ENCODE results near the gene CUL5. TPM values are rescaled to one million over a fixed set of nuclear protein-coding genes. Genes with fewer than 3 reads are reported as not detected.

The CUL5 gene
- total RNA-seq, 1 experiment from 2014 or later = 75.4 TPM

GRCh38 chr11:108069947-108070346, 61.2 kb downstream of the CUL5 start:
- H3K4me3 Mint-ChIP-seq (ENCODE audit: unreplicated experiment) = no peak overlapping the region
- ChIA-PET CTCF (no interaction called here), POLR2A (no interaction called here)
- BruUV-seq (replicated peaks) = no TSS peak
- Histone ChIP-seq H3K27me3 (replicated peaks; ENCODE audit: control insufficient read depth, insufficient read depth, low read length) (no peaks in the 10 kb centered on the region), H3K4me1 (no peaks in the 10 kb centered on the region), H3K4me3 (ENCODE audit: low read depth, low read length) (no peak overlapping the region), H3K36me3 (ENCODE audit: control insufficient read depth, insufficient read depth, low read length) (peaks cover 8% of the 10 kb centered on the region), H3K9me3 (no peaks in the 10 kb centered on the region)
- no peaks in the 10 kb centered on the region for H3K27me3 Mint-ChIP-seq (ENCODE audit: insufficient read depth, unreplicated experiment)
- no peaks in the 10 kb centered on the region for H3K4me1 Mint-ChIP-seq (ENCODE audit: low read depth, unreplicated experiment)
- no peak overlapping the region for H3K27ac Mint-ChIP-seq (ENCODE audit: unreplicated experiment)
- H3K9me3 Mint-ChIP-seq (ENCODE audit: unreplicated experiment) = no peaks in the 10 kb centered on the region
- peaks cover 57% of the 10 kb centered on the region for H3K36me3 Mint-ChIP-seq (ENCODE audit: insufficient read depth, unreplicated experiment)
- no peak for TF ChIP-seq CTCF (IDR thresholded peaks at IDR 0.05; ENCODE audit: insufficient read depth in 1 of 2, low read depth in 1 of 2, low read length in 1 of 2, severe bottlenecking in 1 of 2, unreplicated experiment in 1 of 2)
- no peak for DNase-seq
- intact Hi-C loops (cut with micrococcal nuclease; ENCODE audit: unreplicated experiment) = no loop called here

GRCh38 chr11:108084811-108085210, 76.1 kb downstream of the CUL5 start:
- ChIA-PET CTCF (no interaction called here), POLR2A (no interaction called here)
- peaks cover 4% of the 10 kb centered on the region for H3K36me3 ChIP-seq (ENCODE audit: control insufficient read depth, insufficient read depth, low read length)
- no peaks in the 10 kb centered on the region for H3K9me3 ChIP-seq
- no peak overlapping the region for H3K27ac Mint-ChIP-seq (ENCODE audit: unreplicated experiment)
- no peak overlapping the region for H3K4me3 ChIP-seq (ENCODE audit: low read depth, low read length)
- no peak for DNase-seq
- H3K36me3 Mint-ChIP-seq (ENCODE audit: insufficient read depth, unreplicated experiment) = peaks cover 50% of the 10 kb centered on the region
- intact Hi-C loops (cut with micrococcal nuclease; ENCODE audit: unreplicated experiment) = no loop called here
- no peak for TF ChIP-seq CTCF (IDR thresholded peaks at IDR 0.05; ENCODE audit: insufficient read depth in 1 of 2, low read depth in 1 of 2, low read length in 1 of 2, severe bottlenecking in 1 of 2, unreplicated experiment in 1 of 2)
- no peaks in the 10 kb centered on the region for H3K27me3 ChIP-seq (replicated peaks; ENCODE audit: control insufficient read depth, insufficient read depth, low read length)
- no peaks in the 10 kb centered on the region for H3K4me1 Mint-ChIP-seq (ENCODE audit: low read depth, unreplicated experiment)
- BruUV-seq (replicated peaks) = no TSS peak
- H3K4me1 ChIP-seq = no peaks in the 10 kb centered on the region
- no peaks in the 10 kb centered on the region for H3K9me3 Mint-ChIP-seq (ENCODE audit: unreplicated experiment)
- no peaks in the 10 kb centered on the region for H3K27me3 Mint-ChIP-seq (ENCODE audit: insufficient read depth, unreplicated experiment)
- no peak overlapping the region for H3K4me3 Mint-ChIP-seq (ENCODE audit: unreplicated experiment)

- ChIA-PET POLR2A (no interaction called here), CTCF (no interaction called here)
- no peaks in the 10 kb centered on the region for H3K4me1 ChIP-seq
- no TSS peak for BruUV-seq (replicated peaks)
- H3K9me3 Mint-ChIP-seq (ENCODE audit: unreplicated experiment) = no peaks in the 10 kb centered on the region
- H3K27me3 ChIP-seq (replicated peaks; ENCODE audit: control insufficient read depth, insufficient read depth, low read length) = no peaks in the 10 kb centered on the region
- no peaks in the 10 kb centered on the region for H3K27me3 Mint-ChIP-seq (ENCODE audit: insufficient read depth, unreplicated experiment)
- intact Hi-C loops (cut with micrococcal nuclease; ENCODE audit: unreplicated experiment) = no loop called here
- TF ChIP-seq CTCF (IDR thresholded peaks at IDR 0.05; ENCODE audit: insufficient read depth in 1 of 2, low read depth in 1 of 2, low read length in 1 of 2, severe bottlenecking in 1 of 2, unreplicated experiment in 1 of 2) = no peak
- no peak overlapping the region for H3K27ac Mint-ChIP-seq (ENCODE audit: unreplicated experiment)
- no peak overlapping the region for H3K4me3 ChIP-seq (ENCODE audit: low read depth, low read length)
- no peaks in the 10 kb centered on the region for H3K9me3 ChIP-seq
- H3K36me3 ChIP-seq (ENCODE audit: control insufficient read depth, insufficient read depth, low read length) = peaks cover 4% of the 10 kb centered on the region
- no peaks in the 10 kb centered on the region for H3K4me1 Mint-ChIP-seq (ENCODE audit: low read depth, unreplicated experiment)
- H3K4me3 Mint-ChIP-seq (ENCODE audit: unreplicated experiment) = no peak overlapping the region
- no peak for DNase-seq
- peaks cover 42% of the 10 kb centered on the region for H3K36me3 Mint-ChIP-seq (ENCODE audit: insufficient read depth, unreplicated experiment)
Observed at GRCh38 chr11:108085672-108086071, 77.0 kb downstream of the CUL5 start.
